Measurements from ENCODE around the gene SS18.

The SS18 gene

DNA sequence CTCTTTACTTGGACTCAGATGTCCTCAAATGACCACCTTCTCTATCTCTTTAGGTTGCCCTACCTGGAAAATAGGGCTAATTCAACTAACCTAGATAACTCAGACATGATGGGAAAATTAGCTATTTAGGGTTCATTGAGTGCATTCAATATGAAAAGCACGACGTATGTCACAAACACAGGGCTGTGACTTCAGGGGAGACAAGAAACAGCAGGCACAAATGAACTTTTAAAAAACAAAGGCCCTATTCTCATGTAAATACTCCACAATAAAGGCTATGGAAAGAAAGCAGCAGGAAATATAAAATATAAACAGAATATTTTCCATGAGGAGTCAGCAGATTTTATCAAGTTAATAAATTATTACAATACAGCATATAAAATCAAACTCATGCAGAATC is 97.8 kb downstream of the SS18 start:
- DNase-seq: no peak

GRCh38 chr18:25990473-25990872 is 99.9 kb downstream of the SS18 start:
- no peak for DNase-seq

GRCh38 chr18:25985707-25986394 is 104.6 kb downstream of the SS18 start:
- DNase-seq: no peak

- no peak for DNase-seq
Measured at GRCh38 chr18:25983730-25984129, 106.7 kb downstream of the SS18 start.

DNA sequence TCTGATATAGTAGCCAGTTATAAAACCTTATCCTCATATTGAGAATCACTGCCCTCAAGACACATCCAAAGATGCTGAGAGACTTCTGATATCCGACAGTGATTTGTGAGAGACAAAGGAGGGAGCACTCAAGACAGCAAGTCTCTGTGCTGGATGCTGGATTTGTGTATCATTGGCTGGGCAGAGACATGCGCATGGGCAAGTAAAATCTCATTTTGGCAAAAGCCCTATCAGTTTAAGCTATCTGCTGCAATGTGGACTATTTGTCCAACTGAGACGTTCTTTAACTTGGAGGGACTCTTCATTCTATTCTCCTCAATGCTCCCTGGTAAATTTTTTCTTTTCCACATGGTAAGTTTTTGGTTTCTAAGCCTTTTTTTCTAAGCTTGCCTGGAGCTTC is 107.5 kb downstream of the SS18 start:
- no peak for DNase-seq

DNA sequence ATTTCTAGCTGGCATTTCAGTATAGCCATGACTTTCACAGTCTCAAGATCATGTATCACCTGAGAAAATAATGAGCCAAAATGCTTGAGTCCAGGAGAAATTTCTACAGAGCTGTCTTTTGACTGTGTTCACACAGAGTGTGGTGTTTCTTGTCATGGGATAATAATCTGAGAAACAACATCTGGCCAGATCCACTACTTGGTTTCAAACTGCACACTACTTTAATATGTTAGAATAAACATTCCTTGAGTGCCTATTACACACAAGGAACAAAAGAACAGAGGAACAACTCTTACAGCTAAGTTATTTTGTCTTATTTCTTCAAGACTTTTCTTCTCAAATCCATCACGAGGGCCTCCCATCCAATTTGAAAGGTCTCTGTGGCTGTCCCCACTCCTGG is 108.3 kb downstream of the SS18 start:
- DNase-seq: no peak

DNA sequence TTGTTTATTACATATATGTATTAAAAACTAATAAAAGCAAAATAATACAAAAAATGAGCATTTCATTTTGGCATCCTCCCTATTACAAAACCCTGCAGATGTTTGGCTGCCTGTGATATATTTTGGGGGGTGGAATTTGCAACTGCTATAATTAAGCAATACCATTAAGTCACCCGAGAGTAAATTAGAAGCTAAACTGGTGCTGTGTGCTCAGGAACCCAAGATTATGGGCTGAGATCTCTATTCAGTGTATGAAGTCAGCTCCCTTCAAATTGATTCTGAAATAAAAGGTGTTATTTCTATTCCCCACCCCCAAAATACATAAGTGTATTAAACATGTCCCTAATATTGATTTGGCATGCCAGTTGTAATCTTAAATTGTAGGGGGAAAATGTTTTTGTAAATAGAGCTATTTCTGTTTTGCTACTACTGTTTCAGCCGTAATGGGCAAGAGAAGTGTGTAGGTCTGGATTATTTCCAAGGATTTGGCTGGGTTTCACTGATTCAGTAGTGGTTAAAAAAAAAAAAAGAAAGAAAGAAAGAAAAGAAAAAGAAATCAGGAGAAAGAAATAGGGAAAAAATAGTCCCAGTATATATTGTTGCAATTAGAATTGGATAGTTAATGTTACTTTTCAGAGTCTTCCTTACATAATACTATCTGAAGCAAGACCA is 110.9 kb downstream of the SS18 start:
- no peak for DNase-seq

GRCh38 chr18:25976554-25976953 is 113.9 kb downstream of the SS18 start:
- no peak for DNase-seq

GRCh38 chr18:25974630-25975077 is 115.8 kb downstream of the SS18 start:
- no peak for DNase-seq
